ENCODE results near the gene PGAP2.
"Not testable (repeated sequence)": the region's sequence is repeated elsewhere in the genome, so short reads cannot be mapped to it uniquely, and the experiment has no call there.

GRCh38 chr11:3814832-3815231, 6.5 kb downstream of the PGAP2 start:
- TF ChIP-seq, protein P1, sequence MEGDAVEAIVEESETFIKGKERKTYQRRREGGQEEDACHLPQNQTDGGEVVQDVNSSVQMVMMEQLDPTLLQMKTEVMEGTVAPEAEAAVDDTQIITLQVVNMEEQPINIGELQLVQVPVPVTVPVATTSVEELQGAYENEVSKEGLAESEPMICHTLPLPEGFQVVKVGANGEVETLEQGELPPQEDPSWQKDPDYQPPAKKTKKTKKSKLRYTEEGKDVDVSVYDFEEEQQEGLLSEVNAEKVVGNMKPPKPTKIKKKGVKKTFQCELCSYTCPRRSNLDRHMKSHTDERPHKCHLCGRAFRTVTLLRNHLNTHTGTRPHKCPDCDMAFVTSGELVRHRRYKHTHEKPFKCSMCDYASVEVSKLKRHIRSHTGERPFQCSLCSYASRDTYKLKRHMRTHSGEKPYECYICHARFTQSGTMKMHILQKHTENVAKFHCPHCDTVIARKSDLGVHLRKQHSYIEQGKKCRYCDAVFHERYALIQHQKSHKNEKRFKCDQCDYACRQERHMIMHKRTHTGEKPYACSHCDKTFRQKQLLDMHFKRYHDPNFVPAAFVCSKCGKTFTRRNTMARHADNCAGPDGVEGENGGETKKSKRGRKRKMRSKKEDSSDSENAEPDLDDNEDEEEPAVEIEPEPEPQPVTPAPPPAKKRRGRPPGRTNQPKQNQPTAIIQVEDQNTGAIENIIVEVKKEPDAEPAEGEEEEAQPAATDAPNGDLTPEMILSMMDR (optimal IDR thresholded peaks at IDR 0.05 in 1 of 3, IDR thresholded peaks at IDR 0.05 in 1 of 3, conservative IDR thresholded peaks at IDR 0.05 in 1 of 3; ENCODE audit: extremely low read depth in 1 of 3, insufficient read depth in 2 of 3, low read length in 3 of 3) = not testable (repeated sequence)
- not testable (repeated sequence) for TF ChIP-seq EZH2 (IDR thresholded peaks at IDR 0.05; ENCODE audit: low read length)
